PC-3 (cell line): ENCODE measurements around the gene SIGLEC12. TPM values are rescaled to one million over a fixed set of nuclear protein-coding genes. Genes with fewer than 3 reads are reported as not detected.

Source experiments
- ATAC-seq: fragments of 200-7000 bp; cut with Tn5 transposase; 2 replicates; pipeline ENCODE4 v1.9.1; 2020; ENCODE audit warnings: mild to moderate bottlenecking, moderate library complexity
- BruUV-seq: library from RNA; stranded (reverse); fragments of 400-500 nt; replicated peaks from 2 replicates; lab custom pipeline; 2021; lab: Mats Ljungman, UMichigan
- CTCF ChIA-PET: fragments of 300-600 bp; sonication (Branson Sonifier 250); formaldehyde crosslinking; loops from one replicate; lab custom pipeline; 2022; ENCODE audit warnings: antibody characterized with exemption; lab: Charles Lee
- POLR2A ChIA-PET: fragments of 300-600 bp; sonication (Branson Sonifier 250); formaldehyde crosslinking; loops from one replicate; lab custom pipeline; 2022; ENCODE audit warnings: antibody characterized with exemption; ENCODE audit not compliant: unreplicated experiment; lab: Charles Lee
- DNase-seq: peaks from one replicate; pipeline ENCODE4 v3.0.0-alpha.2; 2015
- H2AFZ ChIP-seq: fragments of 300-600 bp; sonication (generic); 2 replicates; pipeline ENCODE4 v1.6.0; 2016; ENCODE audit warnings: antibody characterized with exemption, low read length
- H3F3A ChIP-seq: fragments of 300-600 bp; sonication (generic); one replicate; pipeline ENCODE4 v1.6.0; 2017; ENCODE audit warnings: antibody characterized with exemption, low read length, control low read depth, mild to moderate bottlenecking; ENCODE audit not compliant: unreplicated experiment
- H3K27ac ChIP-seq: fragments of 300-600 bp; sonication (generic); 2 replicates; pipeline ENCODE4 v1.5.1; 2016; ENCODE audit warnings: mild to moderate bottlenecking, low read length
- H3K27me3 ChIP-seq: fragments of 300-600 bp; sonication (generic); 2 replicates; pipeline ENCODE4 v1.6.1; 2016; ENCODE audit warnings: low read length, mixed read lengths
- H3K36me3 ChIP-seq: fragments of 300-600 bp; sonication (generic); 2 replicates; pipeline ENCODE4 v1.6.1; 2016; ENCODE audit warnings: low read depth, mixed run types, low read length, mixed read lengths
- H3K4me1 ChIP-seq: fragments of 300-600 bp; sonication (generic); 2 replicates; pipeline ENCODE4 v1.5.1; 2016; ENCODE audit warnings: low read length; ENCODE audit not compliant: insufficient read depth
- H3K4me2 ChIP-seq: fragments of 300-600 bp; sonication (generic); 2 replicates; pipeline ENCODE4 v1.6.0; 2016; ENCODE audit warnings: low read length
- H3K4me3 ChIP-seq: fragments of 300-600 bp; sonication (generic); 2 replicates; pipeline ENCODE4 v1.5.1; 2016; ENCODE audit warnings: mild to moderate bottlenecking, low read length, mixed read lengths
- H3K79me2 ChIP-seq: fragments of 300-600 bp; sonication (generic); 2 replicates; pipeline ENCODE4 v1.6.1; 2017; ENCODE audit warnings: low read length, mixed read lengths
- H3K9ac ChIP-seq: fragments of 300-600 bp; sonication (generic); 2 replicates; pipeline ENCODE4 v1.6.0; 2016; ENCODE audit warnings: mild to moderate bottlenecking, low read length
- H3K9me2 ChIP-seq: fragments of 300-600 bp; sonication (generic); replicated peaks from 2 replicates; pipeline ENCODE4 v1.6.1; 2016; ENCODE audit warnings: mixed run types, low read length, mixed read lengths
- H3K9me3 ChIP-seq: fragments of 300-600 bp; sonication (generic); 2 replicates; pipeline ENCODE4 v1.6.1; 2016; ENCODE audit warnings: low read length, mixed read lengths
- H4K20me1 ChIP-seq: fragments of 300-600 bp; sonication (generic); 2 replicates; pipeline ENCODE4 v1.6.1; 2016; ENCODE audit warnings: low read length, mixed read lengths
- CTCF ChIP-seq: fragments of 300-600 bp; sonication (generic); conservative IDR thresholded peaks from 2 replicates; pipeline ENCODE4 v1.5.1; 2017; ENCODE audit warnings: antibody characterized with exemption, low read depth, mild to moderate bottlenecking, low read length
- EZH2 ChIP-seq: fragments of 300-600 bp; sonication (generic); IDR thresholded peaks from one replicate; pipeline ENCODE4 v1.6.1; 2017; ENCODE audit warnings: antibody characterized with exemption, mild to moderate bottlenecking, low read length; ENCODE audit not compliant: unreplicated experiment
- EZH2phosphoT487 ChIP-seq: fragments of 300-600 bp; sonication (generic); IDR thresholded peaks from 2 replicates; pipeline ENCODE4 v1.6.1; 2018; ENCODE audit warnings: mild to moderate bottlenecking, antibody characterized with exemption, low read length, borderline replicate concordance
- intact Hi-C: fragments of 100-400 bp; cut with micrococcal nuclease; formaldehyde crosslinking; loops from 2 replicates; pipeline ENCODE4 v1.9.0; 2023
- total RNA-seq: library from RNA; depleted of rRNA; stranded (reverse); fragments of >200 nt; gene quantifications from 2 replicates; pipeline ENCODE4 v1.2.3, GENCODE V29; 2014

The SIGLEC12 gene
- total RNA-seq, 1 experiment from 2014 or later, result not detected

GRCh38 chr19:51521357-51521756 is 19.8 kb upstream of the SIGLEC12 start:
- Histone ChIP-seq H3K36me3 (no peaks in the 10 kb centered on the region), H3K9me2 (no peaks in the 10 kb centered on the region), H3F3A (no peaks in the 10 kb centered on the region), H3K4me1 (no peaks in the 10 kb centered on the region), H3K9ac (no peak overlapping the region), H3K4me2 (no peak overlapping the region), H3K27ac (no peak overlapping the region), H3K9me3 (0 out of 2 replicates have a peak, but pooled peaks cover 3% of the 10 kb centered on the region), H4K20me1 (no peaks in the 10 kb centered on the region), H3K79me2 (no peaks in the 10 kb centered on the region), H3K4me3 (no peak overlapping the region), H2AFZ (no peak overlapping the region), H3K27me3 (peaks cover 46% of the 10 kb centered on the region)
- ATAC-seq (no peak), DNase-seq (no peak)
- CTCF ChIA-PET, result no interaction called here
- BruUV-seq, result no TSS peak
- intact Hi-C loops, result no loop called here
- POLR2A ChIA-PET, result no interaction called here
- TF ChIP-seq EZH2phosphoT487 (no peak), CTCF (no peak), EZH2 (no peak)

- ChIA-PET CTCF (no interaction called here), POLR2A (no interaction called here)
- intact Hi-C loops, result no loop called here
These were observed 19.1 kb upstream of the SIGLEC12 start for GRCh38 chr19:51520728-51521127.

More at GRCh38 chr19:51520728-51521127, 19.1 kb upstream of the SIGLEC12 start:
- Histone ChIP-seq H3K79me2 (no peaks in the 10 kb centered on the region), H3K27ac (no peak overlapping the region), H3K9me3 (0 out of 2 replicates have a peak, but pooled peaks cover 3% of the 10 kb centered on the region), H3K9me2 (no peaks in the 10 kb centered on the region), H3K9ac (no peak overlapping the region), H3K4me1 (no peaks in the 10 kb centered on the region), H2AFZ (no peak overlapping the region), H3K36me3 (no peaks in the 10 kb centered on the region), H3K4me3 (no peak overlapping the region), H3F3A (no peaks in the 10 kb centered on the region), H3K4me2 (no peak overlapping the region), H4K20me1 (no peaks in the 10 kb centered on the region), H3K27me3 (peaks cover 40% of the 10 kb centered on the region)
- ATAC-seq (no peak), DNase-seq (no peak)
- no TSS peak for BruUV-seq
- TF ChIP-seq EZH2 (no peak), EZH2phosphoT487 (no peak), CTCF (no peak)
